ENCODE results near the gene VARS2.
A peak's percentile ranks its signal among the peaks of the same experiment; 100 is the strongest.

GRCh38 chr6:30914076-30914853, at the start of gene VARS2:
- TF ChIP-seq, protein P1, sequence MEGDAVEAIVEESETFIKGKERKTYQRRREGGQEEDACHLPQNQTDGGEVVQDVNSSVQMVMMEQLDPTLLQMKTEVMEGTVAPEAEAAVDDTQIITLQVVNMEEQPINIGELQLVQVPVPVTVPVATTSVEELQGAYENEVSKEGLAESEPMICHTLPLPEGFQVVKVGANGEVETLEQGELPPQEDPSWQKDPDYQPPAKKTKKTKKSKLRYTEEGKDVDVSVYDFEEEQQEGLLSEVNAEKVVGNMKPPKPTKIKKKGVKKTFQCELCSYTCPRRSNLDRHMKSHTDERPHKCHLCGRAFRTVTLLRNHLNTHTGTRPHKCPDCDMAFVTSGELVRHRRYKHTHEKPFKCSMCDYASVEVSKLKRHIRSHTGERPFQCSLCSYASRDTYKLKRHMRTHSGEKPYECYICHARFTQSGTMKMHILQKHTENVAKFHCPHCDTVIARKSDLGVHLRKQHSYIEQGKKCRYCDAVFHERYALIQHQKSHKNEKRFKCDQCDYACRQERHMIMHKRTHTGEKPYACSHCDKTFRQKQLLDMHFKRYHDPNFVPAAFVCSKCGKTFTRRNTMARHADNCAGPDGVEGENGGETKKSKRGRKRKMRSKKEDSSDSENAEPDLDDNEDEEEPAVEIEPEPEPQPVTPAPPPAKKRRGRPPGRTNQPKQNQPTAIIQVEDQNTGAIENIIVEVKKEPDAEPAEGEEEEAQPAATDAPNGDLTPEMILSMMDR (conservative IDR thresholded peaks at IDR 0.05 in 1 of 2, IDR thresholded peaks at IDR 0.05 in 1 of 2; ENCODE audit: extremely low read depth in 1 of 2, insufficient read depth in 1 of 2, low read depth in 1 of 2, low read length in 2 of 2), result peak; percentile 26 to 59
- no peak for TF ChIP-seq EZH2 (IDR thresholded peaks at IDR 0.05; ENCODE audit: borderline replicate concordance, low read length)
